ENCODE results near the gene ALOX5. TPM values are rescaled to one million over a fixed set of nuclear protein-coding genes. Genes with fewer than 3 reads are reported as not detected.
A peak's percentile ranks its signal among the peaks of the same experiment; 100 is the strongest.

ALOX5 gene
- total RNA-seq, 4 donors from 2014 or later: 40.6 to 153 (median 78.0) TPM

GRCh38 chr10:45418417-45418848 lies 44.4 kb downstream of the ALOX5 start:
- DNase-seq (ENCODE audit: low spot score): no peak
- TF ChIP-seq CTCF (IDR thresholded peaks at IDR 0.05): no peak
- ATAC-seq (ENCODE audit: low FRiP score): peak; percentile 11

GRCh38 chr10:45418849-45419675 lies 45.0 kb downstream of the ALOX5 start:
- no peak for TF ChIP-seq CTCF (IDR thresholded peaks at IDR 0.05)
- ATAC-seq (ENCODE audit: low FRiP score) (peak; percentile 84), DNase-seq (ENCODE audit: low spot score) (no peak)

GRCh38 chr10:45419676-45420025 lies 45.6 kb downstream of the ALOX5 start:
- ATAC-seq (ENCODE audit: low FRiP score) (peak; percentile 9), DNase-seq (ENCODE audit: low spot score) (no peak)
- no peak for TF ChIP-seq CTCF (IDR thresholded peaks at IDR 0.05)

- TF ChIP-seq CTCF (IDR thresholded peaks at IDR 0.05): no peak
- DNase-seq (ENCODE audit: low spot score) (no peak), ATAC-seq (ENCODE audit: low FRiP score) (no peak)
Measured at GRCh38 chr10:45420453-45421192, 46.6 kb downstream of the ALOX5 start.

- TF ChIP-seq CTCF (IDR thresholded peaks at IDR 0.05): no peak
- ATAC-seq (ENCODE audit: low FRiP score): no peak
- no peak for DNase-seq (ENCODE audit: low spot score)
Measured at GRCh38 chr10:45421221-45422097, 47.4 kb downstream of the ALOX5 start.

- ATAC-seq (ENCODE audit: low FRiP score) (no peak), DNase-seq (ENCODE audit: low spot score) (no peak)
- no peak for TF ChIP-seq CTCF (IDR thresholded peaks at IDR 0.05)
Measured at GRCh38 chr10:45422207-45422865, 48.3 kb downstream of the ALOX5 start.
